ENCODE measurements around the gene CWC27. TPM values are rescaled to one million over a fixed set of nuclear protein-coding genes. Genes with fewer than 3 reads are reported as not detected.

The CWC27 gene
- total and polyA plus RNA-seq, 3 donors from 2014 or later = 12.4 to 22.9 (median 17.5) TPM

DNA sequence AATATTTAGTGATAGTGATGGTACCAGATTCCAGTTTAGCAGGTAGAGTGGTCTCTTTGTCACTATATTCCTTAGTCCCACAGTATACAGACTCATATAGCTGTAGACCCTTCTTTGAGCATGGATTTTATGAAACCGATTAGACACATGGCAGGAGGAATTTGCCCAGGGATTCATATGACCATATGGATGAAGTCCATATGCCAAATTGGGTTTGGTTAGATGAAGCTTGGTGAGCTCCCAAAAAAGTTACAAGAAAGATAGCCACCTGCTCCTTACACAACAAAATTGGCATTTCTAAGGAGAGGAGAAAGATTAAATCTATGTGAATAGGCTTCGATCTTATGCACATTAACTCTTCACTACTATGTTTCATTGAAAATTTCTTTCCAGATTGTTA lies 211.4 kb downstream of the CWC27 start:
- intact Hi-C loops (cut with DNase I; ENCODE audit: low total_unique reads) = no loop called here
- TF ChIP-seq, protein P1, sequence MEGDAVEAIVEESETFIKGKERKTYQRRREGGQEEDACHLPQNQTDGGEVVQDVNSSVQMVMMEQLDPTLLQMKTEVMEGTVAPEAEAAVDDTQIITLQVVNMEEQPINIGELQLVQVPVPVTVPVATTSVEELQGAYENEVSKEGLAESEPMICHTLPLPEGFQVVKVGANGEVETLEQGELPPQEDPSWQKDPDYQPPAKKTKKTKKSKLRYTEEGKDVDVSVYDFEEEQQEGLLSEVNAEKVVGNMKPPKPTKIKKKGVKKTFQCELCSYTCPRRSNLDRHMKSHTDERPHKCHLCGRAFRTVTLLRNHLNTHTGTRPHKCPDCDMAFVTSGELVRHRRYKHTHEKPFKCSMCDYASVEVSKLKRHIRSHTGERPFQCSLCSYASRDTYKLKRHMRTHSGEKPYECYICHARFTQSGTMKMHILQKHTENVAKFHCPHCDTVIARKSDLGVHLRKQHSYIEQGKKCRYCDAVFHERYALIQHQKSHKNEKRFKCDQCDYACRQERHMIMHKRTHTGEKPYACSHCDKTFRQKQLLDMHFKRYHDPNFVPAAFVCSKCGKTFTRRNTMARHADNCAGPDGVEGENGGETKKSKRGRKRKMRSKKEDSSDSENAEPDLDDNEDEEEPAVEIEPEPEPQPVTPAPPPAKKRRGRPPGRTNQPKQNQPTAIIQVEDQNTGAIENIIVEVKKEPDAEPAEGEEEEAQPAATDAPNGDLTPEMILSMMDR (IDR thresholded peaks at IDR 0.05) = no peak
- TF ChIP-seq POLR2A (IDR thresholded peaks at IDR 0.05) = no peak
- H3K9me3 ChIP-seq = no peaks in the 10 kb centered on the region
- no peaks in the 10 kb centered on the region for H3K4me1 ChIP-seq
- no peak overlapping the region for H3K4me3 ChIP-seq
- H3K36me3 ChIP-seq (ENCODE audit: low read depth, missing control alignments) = no peaks in the 10 kb centered on the region
- WGBS, 2 donors = 90 to 94% methylated on average over 2 of the region's 2 CpGs
- no peak for DNase-seq
- H3K27ac ChIP-seq = no peak overlapping the region
- H3K27me3 ChIP-seq = no peaks in the 10 kb centered on the region

DNA sequence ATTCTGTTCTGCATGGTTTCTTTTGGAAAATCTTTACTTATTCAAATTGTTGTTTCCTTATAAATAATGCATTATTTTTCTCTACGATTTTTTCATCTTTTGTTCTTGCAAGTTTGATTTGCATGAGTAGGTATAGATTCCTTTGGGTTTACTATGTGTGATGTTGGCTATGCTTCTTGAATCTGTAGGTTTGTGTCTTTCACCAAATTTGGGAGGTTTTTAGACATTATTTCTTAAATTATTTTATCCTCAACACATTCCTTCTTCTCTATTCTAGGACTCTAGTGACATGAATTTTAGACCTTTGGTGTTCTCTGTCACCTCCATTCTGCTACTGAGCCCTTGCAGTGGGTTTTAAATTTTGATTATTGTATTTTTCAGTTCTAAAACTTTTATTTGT lies 219.0 kb downstream of the CWC27 start:
- Histone ChIP-seq H3K4me3 (no peak overlapping the region), H3K27ac (no peak overlapping the region), H3K4me1 (no peaks in the 10 kb centered on the region), H3K36me3 (ENCODE audit: low read depth, missing control alignments) (no peaks in the 10 kb centered on the region), H3K27me3 (no peaks in the 10 kb centered on the region), H3K9me3 (no peaks in the 10 kb centered on the region)
- TF ChIP-seq, protein P1 (IDR thresholded peaks at IDR 0.05) = no peak
- TF ChIP-seq POLR2A (IDR thresholded peaks at IDR 0.05) = no peak
- WGBS, 2 donors = 95 to 97% methylated on average over 1 of the region's 1 CpG
- intact Hi-C loops (cut with DNase I; ENCODE audit: low total_unique reads) = no loop called here
- no peak for DNase-seq

DNA sequence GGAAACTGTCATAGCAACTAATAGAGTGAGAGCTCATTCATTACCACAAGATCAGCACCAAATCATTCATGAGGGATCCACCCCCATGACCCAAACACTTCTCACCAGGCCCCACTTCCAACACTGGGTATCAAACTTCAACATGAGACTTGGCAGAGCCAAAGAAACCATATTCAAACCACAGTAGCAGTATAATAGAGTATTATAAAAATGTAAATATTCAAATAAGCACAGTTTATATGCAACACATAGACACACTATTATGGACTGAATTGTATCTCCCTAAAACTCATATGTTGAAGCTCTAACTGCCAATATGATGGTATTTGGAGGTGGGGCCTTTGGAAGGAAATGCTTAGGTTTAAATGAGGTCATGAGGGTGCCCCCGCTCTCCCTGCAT lies 240.5 kb downstream of the CWC27 start:
- no peak for DNase-seq
- Histone ChIP-seq H3K4me3 (no peak overlapping the region), H3K4me1 (no peaks in the 10 kb centered on the region), H3K27ac (no peak overlapping the region), H3K36me3 (ENCODE audit: low read depth, missing control alignments) (no peaks in the 10 kb centered on the region), H3K27me3 (no peaks in the 10 kb centered on the region), H3K9me3 (no peaks in the 10 kb centered on the region)
- WGBS, 2 donors = 83 to 100% methylated on average over 1 of the region's 1 CpG
- intact Hi-C loops (cut with DNase I; ENCODE audit: low total_unique reads) = no loop called here
- TF ChIP-seq, protein P1 (IDR thresholded peaks at IDR 0.05) = no peak
- TF ChIP-seq POLR2A (IDR thresholded peaks at IDR 0.05) = no peak

DNA sequence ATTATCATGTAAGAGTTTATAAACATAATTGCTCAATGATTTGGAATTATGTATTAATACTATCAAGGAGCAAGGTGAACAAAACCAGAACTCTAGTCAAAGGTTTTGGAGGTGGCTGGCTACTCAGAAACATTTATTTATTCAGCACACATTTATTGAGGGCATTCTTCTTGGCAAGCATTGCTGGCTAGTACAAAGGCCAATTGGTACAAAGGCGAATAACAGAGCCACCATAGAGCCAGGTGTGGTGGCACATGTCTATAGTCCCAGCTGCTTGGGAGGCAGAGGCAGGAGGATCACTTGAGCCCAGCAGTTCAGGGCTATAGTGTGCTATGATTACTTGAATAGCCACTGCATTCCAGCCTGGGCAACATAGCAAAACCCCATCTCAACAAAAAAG lies 242.1 kb downstream of the CWC27 start:
- TF ChIP-seq, protein P1 (IDR thresholded peaks at IDR 0.05) = no peak
- TF ChIP-seq POLR2A (IDR thresholded peaks at IDR 0.05) = no peak
- Histone ChIP-seq H3K4me1 (no peaks in the 10 kb centered on the region), H3K27me3 (no peaks in the 10 kb centered on the region), H3K4me3 (no peak overlapping the region), H3K36me3 (ENCODE audit: low read depth, missing control alignments) (no peaks in the 10 kb centered on the region), H3K27ac (no peak overlapping the region), H3K9me3 (no peaks in the 10 kb centered on the region)
- no peak for DNase-seq
- WGBS, 2 donors = 82 to 100% methylated on average over 1 of the region's 1 CpG
- intact Hi-C loops (cut with DNase I; ENCODE audit: low total_unique reads) = no loop called here

DNA sequence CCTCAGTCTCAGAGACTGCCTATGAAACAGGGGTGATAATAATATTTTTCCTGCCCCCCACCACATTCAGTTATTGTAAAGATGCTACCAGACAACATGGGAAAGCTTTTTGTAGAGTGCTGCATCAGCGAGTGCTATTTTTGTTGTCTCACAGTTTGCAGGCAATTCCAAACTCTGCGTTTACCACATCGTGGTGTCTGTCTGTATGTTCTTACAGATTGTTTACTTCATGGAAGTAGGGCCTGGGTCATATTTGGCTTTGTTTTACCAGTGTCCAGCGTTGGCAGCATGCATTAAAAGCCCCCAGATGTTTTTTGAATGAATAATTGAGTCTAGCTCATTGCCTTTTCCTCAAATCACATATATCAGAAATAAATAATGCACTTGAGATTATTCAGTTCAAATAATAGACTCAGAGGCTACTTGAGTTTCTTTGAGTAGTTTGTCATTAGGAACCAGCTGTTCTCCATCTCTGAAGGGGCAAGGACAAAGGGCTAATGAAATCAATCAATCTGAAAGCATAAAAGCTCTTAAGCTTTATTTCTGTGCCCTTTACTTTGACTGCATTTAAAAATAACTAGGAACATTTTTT lies 243.7 kb downstream of the CWC27 start:
- 52 to 58% methylated on average over 4 of the region's 4 CpGs for WGBS, 2 donors
- no peak for DNase-seq
- Histone ChIP-seq H3K27me3 (no peaks in the 10 kb centered on the region), H3K36me3 (ENCODE audit: low read depth, missing control alignments) (no peaks in the 10 kb centered on the region), H3K4me3 (no peak overlapping the region), H3K4me1 (no peaks in the 10 kb centered on the region), H3K27ac (no peak overlapping the region), H3K9me3 (no peaks in the 10 kb centered on the region)
- no peak for TF ChIP-seq POLR2A (IDR thresholded peaks at IDR 0.05)
- TF ChIP-seq, protein P1 (IDR thresholded peaks at IDR 0.05) = no peak
- intact Hi-C loops (cut with DNase I; ENCODE audit: low total_unique reads) = no loop called here

Measured in testis (tissue), 3 donors.